Chondrocyte (in vitro differentiated cells): ENCODE results near the gene BAIAP2L2. TPM values are rescaled to one million over a fixed set of nuclear protein-coding genes. Genes with fewer than 3 reads are reported as not detected.

Experiments used
- DNase-seq: peaks from one replicate; pipeline ENCODE4 v3.0.0; 2021; ENCODE audit warnings: mixed read lengths, low spot score
- H3K27ac Mint-ChIP-seq: one replicate; pipeline ENCODE4 v1.8.0; 2021; ENCODE audit warnings: mild to moderate bottlenecking, moderate library complexity, mixed read lengths; ENCODE audit not compliant: unreplicated experiment
- H3K27me3 Mint-ChIP-seq: 2 replicates; pipeline ENCODE4 v1.8.0; 2021; ENCODE audit warnings: low read depth, mixed read lengths
- H3K36me3 Mint-ChIP-seq: 2 replicates; pipeline ENCODE4 v1.8.0; 2021; ENCODE audit warnings: low read depth, mixed read lengths
- H3K4me1 Mint-ChIP-seq: 2 replicates; pipeline ENCODE4 v1.8.0; 2021; ENCODE audit warnings: low read depth, mild to moderate bottlenecking, mixed read lengths
- H3K4me3 Mint-ChIP-seq: one replicate; pipeline ENCODE4 v1.8.0; 2021; ENCODE audit warnings: mild to moderate bottlenecking, moderate library complexity, mixed read lengths; ENCODE audit not compliant: unreplicated experiment
- H3K9me3 Mint-ChIP-seq: 2 replicates; pipeline ENCODE4 v1.8.0; 2021; ENCODE audit warnings: low read depth, mixed read lengths
- total RNA-seq: library from RNA; stranded (reverse); gene quantifications from 3 replicates; pipeline ENCODE4 v1.2.1, GENCODE V29; 2021
- TF ChIP-seq, protein P1 (sequence below): fragments of 200-600 bp; sonication (generic); IDR thresholded peaks from 2 replicates; pipeline ENCODE4 v1.5.0; 2021; ENCODE audit warnings: antibody characterized with exemption, mild to moderate bottlenecking, moderate library complexity

BAIAP2L2 gene
- total RNA-seq, 1 donor from 2014 or later = 0.42 TPM

DNA sequence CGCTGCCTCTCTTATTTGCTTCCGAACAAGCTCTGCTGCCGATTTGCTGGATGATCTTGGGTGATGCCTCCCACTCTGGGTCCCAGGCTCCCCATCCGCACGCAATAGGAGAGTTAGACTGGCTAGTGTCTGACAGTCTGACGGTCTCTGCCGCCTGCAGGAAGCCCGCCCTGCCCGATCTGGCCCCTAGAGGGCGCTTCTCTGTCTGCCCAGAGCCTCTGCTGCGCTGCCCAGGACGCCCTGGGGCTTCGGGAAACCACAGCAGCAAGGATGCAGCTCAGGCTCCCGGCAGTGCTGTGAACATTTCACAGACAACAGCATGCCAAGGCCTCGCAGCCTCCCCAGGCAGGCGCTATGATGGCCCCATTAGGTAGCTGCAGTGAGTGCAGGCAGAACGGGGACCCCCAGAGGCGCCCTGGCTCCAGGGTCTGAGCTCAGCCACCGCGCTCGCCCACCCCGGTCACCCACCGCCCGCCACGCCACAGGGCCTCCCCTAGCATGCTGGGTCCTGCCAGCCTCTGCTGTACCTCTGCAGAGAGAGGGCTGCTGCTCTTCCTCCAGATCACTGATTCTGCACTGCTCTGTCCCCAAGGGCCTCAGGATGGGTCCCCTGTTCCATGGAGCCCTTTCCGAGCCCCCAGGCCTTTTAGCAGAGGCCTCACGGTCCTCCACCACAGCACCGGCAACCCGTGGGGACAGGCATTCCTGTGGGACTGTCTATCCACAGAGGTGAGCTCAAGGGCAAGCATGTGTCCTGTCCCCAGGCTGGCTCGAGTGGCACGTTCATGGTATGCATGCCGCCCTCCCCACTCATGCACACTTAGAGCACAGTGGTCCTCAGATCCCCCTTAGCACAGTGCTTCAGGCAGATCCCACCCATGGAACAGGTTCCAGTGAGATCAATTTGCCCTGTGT is 4.3 kb upstream of the BAIAP2L2 start:
- TF ChIP-seq, protein P1, sequence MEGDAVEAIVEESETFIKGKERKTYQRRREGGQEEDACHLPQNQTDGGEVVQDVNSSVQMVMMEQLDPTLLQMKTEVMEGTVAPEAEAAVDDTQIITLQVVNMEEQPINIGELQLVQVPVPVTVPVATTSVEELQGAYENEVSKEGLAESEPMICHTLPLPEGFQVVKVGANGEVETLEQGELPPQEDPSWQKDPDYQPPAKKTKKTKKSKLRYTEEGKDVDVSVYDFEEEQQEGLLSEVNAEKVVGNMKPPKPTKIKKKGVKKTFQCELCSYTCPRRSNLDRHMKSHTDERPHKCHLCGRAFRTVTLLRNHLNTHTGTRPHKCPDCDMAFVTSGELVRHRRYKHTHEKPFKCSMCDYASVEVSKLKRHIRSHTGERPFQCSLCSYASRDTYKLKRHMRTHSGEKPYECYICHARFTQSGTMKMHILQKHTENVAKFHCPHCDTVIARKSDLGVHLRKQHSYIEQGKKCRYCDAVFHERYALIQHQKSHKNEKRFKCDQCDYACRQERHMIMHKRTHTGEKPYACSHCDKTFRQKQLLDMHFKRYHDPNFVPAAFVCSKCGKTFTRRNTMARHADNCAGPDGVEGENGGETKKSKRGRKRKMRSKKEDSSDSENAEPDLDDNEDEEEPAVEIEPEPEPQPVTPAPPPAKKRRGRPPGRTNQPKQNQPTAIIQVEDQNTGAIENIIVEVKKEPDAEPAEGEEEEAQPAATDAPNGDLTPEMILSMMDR = peak; percentile 96
- no peak overlapping the region for H3K4me3 Mint-ChIP-seq
- no peak overlapping the region for H3K27ac Mint-ChIP-seq
- no peaks in the 10 kb centered on the region for H3K9me3 Mint-ChIP-seq
- peaks cover 3% of the 10 kb centered on the region for H3K36me3 Mint-ChIP-seq
- H3K27me3 Mint-ChIP-seq = no peaks in the 10 kb centered on the region
- H3K4me1 Mint-ChIP-seq = peaks cover 4% of the 10 kb centered on the region
- DNase-seq = peak; percentile 96

DNA sequence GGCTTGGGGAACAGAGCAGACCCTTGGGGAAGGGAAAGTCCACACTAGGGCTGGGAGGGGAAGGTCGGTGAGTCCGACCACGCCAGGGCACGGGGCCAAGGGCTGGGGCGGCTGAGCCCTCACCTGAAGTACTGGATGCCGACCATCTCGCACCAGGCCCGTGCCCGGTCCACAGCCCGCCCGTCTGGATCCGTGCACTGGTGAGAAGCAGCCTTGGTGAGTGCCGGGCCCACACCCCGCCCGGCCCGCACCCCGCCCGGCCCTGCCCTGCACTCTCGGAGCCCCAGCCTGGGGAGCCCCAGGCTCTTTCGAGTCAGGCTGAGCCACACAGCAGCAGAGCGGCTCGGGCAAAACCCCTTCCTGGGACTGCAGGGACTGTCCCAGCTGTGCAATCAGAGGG is 1.9 kb upstream of the BAIAP2L2 start:
- no peaks in the 10 kb centered on the region for H3K9me3 Mint-ChIP-seq
- H3K4me3 Mint-ChIP-seq = no peak overlapping the region
- H3K27ac Mint-ChIP-seq = no peak overlapping the region
- H3K27me3 Mint-ChIP-seq = no peaks in the 10 kb centered on the region
- H3K4me1 Mint-ChIP-seq = peaks cover 4% of the 10 kb centered on the region
- DNase-seq = no peak
- peaks cover 3% of the 10 kb centered on the region for H3K36me3 Mint-ChIP-seq
- TF ChIP-seq, protein P1 = no peak

DNA sequence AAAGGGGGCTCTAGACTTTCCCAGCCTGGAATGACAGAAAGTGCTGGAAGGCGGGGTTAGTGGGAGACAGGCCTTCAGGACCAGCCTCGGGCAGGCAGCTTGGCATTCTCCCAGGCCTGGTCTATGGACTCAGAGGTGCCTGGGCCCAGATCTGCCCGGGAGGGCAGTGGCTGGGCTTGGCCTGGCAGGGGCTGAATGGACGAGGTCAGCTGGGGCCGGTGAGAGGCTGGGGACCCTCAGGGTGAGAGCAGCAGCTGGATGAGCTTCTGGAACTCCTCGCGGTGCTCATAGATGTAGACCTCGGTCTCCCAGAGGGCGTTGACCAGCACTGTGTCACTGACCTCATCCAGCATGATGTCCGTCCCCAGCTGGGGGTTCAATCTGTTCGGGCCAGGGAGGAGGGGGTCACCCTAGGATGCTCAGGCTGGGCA is 1.5 kb upstream of the BAIAP2L2 start:
- no peaks in the 10 kb centered on the region for H3K27me3 Mint-ChIP-seq
- H3K36me3 Mint-ChIP-seq = peaks cover 3% of the 10 kb centered on the region
- peak; percentile 86 for DNase-seq
- H3K27ac Mint-ChIP-seq = no peak overlapping the region
- no peak overlapping the region for H3K4me3 Mint-ChIP-seq
- H3K4me1 Mint-ChIP-seq = peaks cover 4% of the 10 kb centered on the region
- TF ChIP-seq, protein P1 = no peak
- no peaks in the 10 kb centered on the region for H3K9me3 Mint-ChIP-seq

DNA sequence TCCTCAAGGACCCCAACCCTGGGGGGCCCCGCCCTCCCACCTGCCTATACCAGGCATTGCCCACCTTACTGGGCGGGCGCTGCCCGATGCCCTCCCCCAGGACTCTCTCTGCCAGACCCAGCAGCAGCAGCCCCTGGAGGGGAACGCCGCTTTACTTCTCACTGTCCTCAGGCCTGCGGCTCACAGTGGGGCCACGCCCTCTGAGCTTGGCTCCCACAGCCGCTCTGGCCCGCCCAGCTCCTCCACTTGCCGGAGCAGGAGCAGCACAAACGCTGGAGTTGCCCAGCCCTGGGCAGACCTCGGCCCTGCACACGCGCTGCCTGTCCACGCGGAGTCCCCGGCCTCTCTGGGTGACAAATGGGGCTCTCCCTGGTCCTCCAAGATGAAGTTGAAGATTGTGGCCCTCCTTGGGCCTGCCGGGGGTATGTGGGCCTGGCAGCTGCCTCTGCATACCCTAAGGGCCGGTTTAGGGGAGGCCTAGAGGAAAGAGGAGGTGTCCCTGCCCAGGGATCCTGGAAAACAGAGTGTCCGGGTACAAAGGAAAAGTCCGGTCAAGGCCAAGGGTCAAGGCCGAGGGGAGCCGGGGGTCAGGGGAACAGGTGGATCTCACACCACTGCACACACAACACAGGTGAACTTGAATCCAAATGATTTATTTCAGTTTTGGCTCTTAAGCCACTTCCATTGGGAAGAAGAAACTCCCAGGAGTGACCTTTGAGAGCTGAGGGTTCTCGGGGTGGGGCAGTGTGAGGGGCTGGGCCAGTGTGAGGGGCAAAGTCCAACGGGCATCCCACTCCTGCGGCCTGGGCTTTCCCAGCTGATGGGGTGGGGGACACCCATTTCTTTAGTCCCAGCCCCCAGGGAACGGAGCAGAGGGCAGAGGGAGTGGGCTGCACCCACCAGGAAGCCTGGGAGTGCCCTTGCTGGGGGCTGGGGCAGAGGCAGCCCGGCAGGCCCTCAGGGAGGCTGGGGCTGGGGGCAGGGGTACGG is 674 bp upstream of the BAIAP2L2 start:
- no peak overlapping the region for H3K27ac Mint-ChIP-seq
- no peak overlapping the region for H3K4me3 Mint-ChIP-seq
- H3K4me1 Mint-ChIP-seq = peaks cover 4% of the 10 kb centered on the region

More for the DNA sequence above, 674 bp upstream of the BAIAP2L2 start:
- Mint-ChIP-seq H3K27me3 (no peaks in the 10 kb centered on the region), H3K9me3 (no peaks in the 10 kb centered on the region), H3K36me3 (peaks cover 3% of the 10 kb centered on the region)
- no peak for DNase-seq
- TF ChIP-seq, protein P1 = no peak
